GM12801 (cell line): ENCODE results near the gene SYNE4.

Source experiments
- CTCF ChIP-seq: IDR thresholded peaks from one replicate; pipeline ENCODE4 v1.5.1; 2011; ENCODE audit warnings: control low read depth; ENCODE audit not compliant: insufficient read length; ENCODE audit errors: extremely low read depth

Gene SYNE4

GRCh38 chr19:35978832-35979365, 29.7 kb downstream of the SYNE4 start:
- no peak for TF ChIP-seq CTCF

- TF ChIP-seq CTCF, result no peak
Observed at GRCh38 chr19:35978271-35978670, 30.3 kb downstream of the SYNE4 start.

GRCh38 chr19:35977446-35978222, 31.0 kb downstream of the SYNE4 start:
- no peak for TF ChIP-seq CTCF

GRCh38 chr19:35975608-35976214, 32.9 kb downstream of the SYNE4 start:
- TF ChIP-seq CTCF, result no peak

GRCh38 chr19:35973487-35973886, 35.1 kb downstream of the SYNE4 start:
- TF ChIP-seq CTCF, result no peak

- no peak for TF ChIP-seq CTCF
Observed at GRCh38 chr19:35966771-35967170, 41.8 kb downstream of the SYNE4 start.

- TF ChIP-seq CTCF, result no peak
Observed at GRCh38 chr19:35963514-35963913, 45.1 kb downstream of the SYNE4 start.
